GM19193 (cell line): ENCODE data around the gene UBE2J2.
A peak's percentile ranks its signal among the peaks of the same experiment; 100 is the strongest.

ENCODE experiments used
- POLR2A ChIP-seq: IDR thresholded peaks from 4 replicates; pipeline ENCODE4 v1.6.1; 2011; ENCODE audit not compliant: insufficient read depth, insufficient read length; ENCODE audit errors: extremely low read depth

UBE2J2 gene

DNA sequence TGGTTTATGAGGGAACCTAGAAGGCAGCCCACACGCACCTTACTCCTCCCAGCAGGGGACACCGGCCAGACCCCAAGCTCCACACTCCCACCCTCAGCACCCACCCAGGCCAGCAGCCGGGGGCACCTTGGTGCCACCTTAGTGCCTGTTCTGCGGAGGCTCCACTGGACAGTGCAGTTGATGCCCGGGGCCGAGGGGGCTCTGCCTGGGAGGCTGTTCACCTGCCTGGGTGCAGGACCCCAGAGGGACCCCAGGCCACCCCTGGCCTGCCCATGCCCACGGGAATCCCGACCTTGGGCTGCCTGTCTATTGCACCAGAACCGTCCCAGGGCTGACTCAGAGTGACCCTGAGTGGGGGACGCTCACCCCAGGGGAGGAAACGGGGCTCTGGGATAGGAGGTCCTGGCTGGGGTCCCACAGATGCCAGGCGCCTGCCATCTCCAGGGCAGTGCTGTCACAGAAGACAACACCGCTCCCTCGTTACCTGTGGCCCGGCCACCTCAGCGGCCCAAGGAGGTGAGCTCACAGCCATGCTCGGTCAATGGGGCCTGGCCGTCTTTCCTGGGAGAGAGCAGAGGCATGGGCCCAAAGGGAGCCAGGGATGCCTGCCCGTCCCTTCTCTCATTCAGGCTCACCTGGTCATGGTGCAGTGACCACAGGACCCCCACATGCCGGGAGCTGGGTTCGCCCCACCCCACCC is 7.3 kb upstream of the UBE2J2 start:
- TF ChIP-seq POLR2A = no peak

DNA sequence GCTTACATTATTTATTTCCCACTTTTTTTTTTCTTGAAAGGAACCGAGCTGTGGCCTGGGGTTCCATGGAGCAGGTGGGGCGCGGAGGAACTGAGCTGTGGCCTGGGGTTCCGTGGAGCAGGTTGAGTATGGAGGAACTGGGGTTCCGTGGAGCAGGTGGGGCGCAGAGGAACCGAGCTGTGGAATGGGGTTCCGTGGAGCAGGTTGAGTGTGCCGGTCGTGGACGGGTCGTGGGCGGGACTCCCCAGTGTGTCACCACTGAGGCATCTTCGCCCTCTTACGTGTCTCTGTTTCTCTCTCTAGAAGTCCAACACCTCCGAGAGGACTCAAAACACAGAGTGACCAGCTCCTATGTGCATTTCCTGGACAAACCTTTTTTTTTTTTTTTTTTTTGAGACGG is 5.4 kb upstream of the UBE2J2 start:
- TF ChIP-seq POLR2A = no peak

DNA sequence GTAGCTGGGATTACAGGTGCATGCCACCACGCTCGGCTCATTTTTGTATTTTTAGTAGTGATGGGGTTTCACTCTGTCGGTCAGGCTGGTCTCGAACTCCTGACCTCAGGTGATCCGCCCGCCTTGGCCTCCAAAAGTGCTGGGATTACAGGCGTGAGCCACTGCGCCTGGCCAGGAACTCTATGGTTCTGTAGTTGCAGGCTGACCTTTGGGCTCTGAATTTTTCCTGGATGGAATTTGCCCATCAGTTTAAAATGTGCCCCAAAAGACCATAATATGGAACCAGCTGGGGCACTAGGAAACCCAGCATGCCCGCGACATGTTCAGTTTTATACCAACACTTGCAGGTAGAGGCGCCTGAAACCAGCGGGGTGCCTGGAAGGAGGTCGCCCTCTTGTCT is 5.0 kb upstream of the UBE2J2 start:
- no peak for TF ChIP-seq POLR2A

- TF ChIP-seq POLR2A = no peak
Measured at GRCh38 chr1:1275836-1276235, 2.2 kb upstream of the UBE2J2 start.

DNA sequence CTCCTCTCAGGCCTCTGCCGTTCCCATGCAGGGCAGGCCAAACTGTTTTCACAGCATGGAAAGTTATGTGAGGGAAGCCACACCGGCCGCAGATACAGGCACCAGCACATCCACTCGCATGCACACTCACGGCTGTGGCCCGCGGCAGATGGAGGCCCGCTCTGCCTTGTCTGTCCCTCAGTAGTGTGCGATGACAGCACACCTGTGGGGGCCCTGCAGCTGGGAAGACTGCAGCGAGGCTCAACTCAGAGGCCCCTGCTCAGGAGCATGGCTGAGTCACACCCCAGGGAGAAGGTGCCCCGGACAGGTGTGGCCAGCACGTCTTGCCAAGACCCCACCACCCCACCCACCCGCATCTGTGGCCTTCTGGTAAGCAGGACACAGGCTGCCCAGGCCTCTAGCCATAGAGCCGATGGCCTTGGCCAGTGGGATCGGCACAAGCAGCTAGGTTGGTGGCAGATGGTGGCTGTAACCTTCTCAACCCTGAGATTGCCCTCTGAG is 1.3 kb upstream of the UBE2J2 start:
- no peak for TF ChIP-seq POLR2A

DNA sequence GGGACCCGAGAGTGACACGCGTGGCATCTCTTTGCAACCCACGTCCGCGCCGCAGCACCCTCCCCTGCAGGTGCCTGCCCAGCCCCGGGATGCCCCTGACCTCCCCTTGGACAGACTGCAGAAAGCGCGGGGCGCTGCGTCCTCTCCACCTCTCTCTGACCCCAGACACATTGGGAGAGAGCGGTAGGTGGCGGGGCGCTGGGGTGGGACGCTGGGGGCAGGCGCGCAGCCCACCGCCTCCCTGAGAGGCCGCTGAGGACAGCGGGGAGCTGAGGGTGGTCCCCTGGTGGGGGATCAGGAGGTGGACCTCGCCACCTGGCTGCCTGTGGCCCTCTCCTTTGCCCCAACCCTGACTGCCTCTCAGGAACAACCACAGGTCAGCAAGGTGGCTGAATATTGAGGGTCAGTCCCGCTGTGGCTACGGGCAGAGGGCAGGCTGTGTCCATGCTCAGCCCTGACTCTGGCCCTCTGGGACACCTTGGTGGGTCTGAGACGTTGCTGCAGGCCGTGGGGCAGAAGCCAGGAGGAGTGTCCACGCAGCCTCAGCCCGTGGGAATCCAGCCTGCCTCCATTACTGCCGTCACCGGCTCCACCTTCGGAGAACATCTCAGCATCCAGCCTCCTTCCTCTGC is 761 bp upstream of the UBE2J2 start:
- TF ChIP-seq POLR2A = no peak

DNA sequence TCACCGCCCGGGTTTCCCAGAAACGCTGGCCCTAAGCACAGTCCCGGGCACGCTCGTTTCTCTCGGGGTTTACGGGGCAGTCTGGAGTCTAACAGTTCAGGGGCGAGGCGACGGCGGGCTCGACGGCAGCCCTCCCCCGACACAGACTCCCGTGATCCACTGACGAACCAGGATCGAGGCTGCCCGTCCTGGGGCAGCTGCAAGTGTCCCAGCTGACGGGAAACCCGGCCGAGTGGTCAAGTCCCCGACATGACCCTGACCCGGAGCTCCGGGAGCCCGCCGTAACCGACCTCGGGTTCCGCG is 494 bp downstream of the UBE2J2 start:
- no peak for TF ChIP-seq POLR2A

DNA sequence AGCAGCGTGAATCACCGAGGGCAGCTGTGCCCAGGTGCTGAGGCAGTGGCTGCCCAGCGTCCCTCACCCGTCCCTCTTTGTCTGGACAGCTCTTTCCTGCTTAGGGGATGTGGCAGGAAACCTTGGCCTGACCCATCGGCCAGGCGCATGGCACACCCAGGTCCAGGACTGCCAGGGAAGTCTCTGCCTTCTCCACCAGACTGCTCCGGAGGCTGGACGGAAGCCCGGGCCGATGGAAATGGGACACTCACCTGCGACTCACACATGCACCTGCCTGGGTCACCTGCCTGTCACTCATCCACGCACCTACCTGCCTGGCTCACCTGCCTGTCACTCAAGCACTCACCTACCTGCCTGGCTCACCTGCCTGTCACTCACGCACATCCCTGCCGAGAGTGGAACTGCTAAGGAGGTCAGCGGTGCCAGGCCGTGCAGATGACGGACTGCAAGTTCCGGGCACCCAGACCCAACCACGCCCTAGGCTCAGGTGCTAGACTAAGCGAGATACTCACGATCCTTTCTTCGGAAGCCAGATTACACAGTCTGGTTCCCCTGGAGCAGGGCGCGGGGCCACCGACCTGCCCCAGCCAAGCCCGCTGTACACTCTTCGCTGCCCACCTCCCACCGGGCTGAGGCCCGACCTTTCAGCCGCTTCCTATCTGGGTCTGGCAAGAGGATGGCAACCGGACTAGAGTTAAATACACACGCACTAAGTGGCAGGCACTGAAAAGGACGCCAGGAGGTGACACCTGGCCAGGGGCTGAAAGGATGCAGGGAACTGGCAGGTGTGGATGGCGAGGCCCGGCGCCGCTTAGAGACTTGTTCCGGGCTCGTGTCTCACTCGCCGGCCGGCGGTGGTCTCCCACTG is 1.1 kb downstream of the UBE2J2 start:
- no peak for TF ChIP-seq POLR2A

DNA sequence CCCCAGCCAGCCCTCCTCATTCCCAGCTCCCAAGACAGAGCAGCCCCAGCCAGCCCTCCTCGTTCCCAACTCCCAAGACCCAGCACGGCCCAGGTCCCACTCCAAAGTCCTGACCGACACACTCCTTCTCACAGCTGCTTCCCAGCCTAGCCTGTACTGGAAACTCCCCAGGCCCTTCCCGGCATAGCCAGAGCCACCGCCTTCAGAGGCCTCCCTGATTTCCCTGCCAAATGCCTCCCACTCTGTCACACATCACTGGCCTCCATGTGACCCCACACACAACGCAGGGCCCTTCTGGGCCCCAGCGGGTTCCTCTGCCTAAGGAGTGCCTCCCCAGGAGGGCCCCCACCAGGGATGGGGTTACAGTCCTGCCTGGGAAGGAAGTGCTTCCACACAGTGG is 2.8 kb downstream of the UBE2J2 start:
- no peak for TF ChIP-seq POLR2A

DNA sequence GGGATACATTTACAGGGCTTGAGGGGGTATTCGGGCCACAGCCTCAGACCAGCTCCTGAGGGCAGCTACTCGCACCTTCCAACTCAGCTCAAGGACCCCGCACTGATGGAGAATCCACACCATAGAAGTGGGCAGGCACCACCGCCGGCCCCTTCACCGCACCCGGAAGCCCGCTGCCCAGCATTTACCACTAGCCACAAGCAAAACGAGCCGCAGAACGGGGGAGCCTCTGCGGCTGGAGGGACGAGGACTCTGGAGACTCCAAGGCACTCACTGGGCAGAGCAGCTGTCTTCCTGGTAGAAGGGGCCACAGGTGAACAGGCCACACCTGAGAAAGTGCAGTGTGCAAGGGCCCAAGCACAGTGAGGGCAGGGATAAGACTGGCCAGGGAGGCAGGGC is 5.4 kb downstream of the UBE2J2 start:
- TF ChIP-seq POLR2A = no peak

DNA sequence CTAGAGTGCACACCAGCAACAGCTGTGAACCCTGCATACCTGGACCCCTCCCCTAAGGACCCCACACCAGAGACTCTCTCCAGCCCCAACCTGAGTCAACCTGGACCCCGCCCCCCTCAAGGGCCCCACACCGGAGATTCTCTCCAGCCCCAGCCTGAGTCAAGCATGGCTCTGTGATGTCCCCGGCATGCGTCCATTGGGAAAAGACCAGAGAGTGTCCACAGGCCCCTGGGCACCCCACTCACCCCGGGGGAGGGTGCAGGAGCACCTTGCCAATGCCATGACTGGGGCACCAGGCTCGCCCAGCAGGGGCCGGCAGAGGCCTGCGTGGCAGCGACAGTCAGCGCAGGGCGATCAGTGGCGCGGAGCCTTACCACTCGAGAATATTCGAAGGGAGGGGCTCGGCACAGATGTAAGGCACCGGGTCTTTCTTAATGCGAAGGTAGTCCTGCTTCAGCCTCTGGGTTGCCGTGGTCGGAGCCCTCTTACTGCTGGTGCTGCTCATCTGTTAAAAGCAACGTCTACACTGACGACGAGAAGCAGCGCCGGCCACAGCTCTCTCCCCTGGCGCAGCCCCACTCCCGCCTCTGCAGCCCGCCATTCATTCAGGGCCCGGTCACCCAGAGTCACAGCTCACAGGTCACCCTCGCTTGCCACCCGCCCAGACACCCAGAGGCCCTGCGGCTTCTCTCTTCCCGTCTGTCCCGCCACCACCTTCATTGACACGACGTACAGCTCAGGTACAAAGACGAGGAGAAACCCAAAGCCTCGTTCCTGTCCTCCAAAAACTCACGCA is 6.0 kb downstream of the UBE2J2 start:
- TF ChIP-seq POLR2A = no peak

DNA sequence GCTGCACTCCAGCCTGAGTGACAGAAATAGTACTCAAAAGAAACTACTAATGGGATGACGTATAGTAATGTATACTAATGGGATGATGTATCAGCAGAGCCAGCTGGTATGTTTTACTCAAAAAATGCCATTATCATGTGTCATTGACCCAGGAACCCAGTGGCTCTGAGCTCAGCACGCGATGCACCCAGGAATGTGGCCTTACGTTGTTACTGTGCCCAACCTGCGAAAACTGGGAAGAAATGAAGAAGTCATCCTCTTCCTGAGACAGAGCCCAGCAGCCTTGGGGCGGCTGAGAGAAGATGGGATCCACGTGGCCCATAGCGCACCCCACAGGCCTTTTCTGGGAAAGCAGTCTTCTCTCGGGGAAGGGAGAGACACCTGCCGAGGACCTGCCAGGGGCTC is 8.8 kb downstream of the UBE2J2 start:
- TF ChIP-seq POLR2A = no peak

DNA sequence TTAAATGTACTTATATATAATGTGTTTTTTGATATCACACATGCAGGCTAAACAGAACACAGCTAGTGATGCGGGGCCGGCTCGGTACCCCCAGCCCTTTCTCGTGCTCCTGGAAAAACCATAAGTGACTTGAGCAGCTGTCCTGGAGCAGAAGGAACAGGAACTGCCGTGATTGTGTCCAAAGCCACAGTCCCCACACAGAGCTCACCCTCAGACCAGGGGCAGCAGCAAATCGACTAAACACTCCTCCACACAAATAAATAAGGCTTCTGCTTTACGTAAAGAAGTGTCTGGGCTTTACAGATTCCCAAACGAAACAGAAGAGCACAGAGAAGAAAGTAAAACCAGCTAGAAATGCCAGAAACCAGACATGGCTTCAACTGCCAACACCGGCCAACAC is 9.6 kb downstream of the UBE2J2 start:
- no peak for TF ChIP-seq POLR2A

DNA sequence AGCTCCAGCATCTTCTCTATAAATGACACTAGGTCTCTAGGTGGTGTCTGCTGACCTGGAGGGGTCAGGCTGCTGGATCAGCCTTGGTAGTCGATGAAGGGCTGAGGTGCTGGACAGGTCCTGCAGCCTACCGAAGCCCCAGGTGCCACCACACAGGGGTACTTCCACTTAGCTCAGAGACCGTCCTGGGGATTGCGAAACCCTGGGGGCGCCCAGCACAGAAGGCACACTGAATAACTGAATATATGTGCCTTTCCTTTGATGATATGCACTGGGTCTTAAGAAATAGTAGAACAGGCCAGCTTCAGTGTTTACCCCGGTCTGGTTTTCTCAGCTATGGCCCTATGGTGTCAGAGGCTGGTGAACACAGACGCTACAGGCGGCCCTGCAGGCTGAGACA is 10.9 kb downstream of the UBE2J2 start:
- no peak for TF ChIP-seq POLR2A

DNA sequence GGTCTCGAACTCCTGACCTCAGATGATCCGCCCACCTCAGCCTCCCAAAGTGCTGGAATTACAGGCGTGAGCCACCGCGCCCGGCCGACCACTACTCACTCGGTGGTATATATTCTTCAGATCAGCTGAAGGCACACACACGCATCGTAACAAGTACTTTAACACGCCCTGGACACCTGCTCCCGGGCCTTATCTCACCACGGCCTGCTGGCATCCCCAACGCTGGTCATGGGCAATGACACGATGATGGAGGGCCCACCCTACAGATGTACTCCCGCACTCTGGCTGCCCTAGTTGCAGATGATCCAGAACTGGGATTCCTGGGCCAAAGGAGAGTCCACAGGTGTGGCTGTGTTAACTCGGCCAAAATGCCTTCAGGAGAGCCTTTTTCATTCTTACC is 11.6 kb downstream of the UBE2J2 start:
- no peak for TF ChIP-seq POLR2A

DNA sequence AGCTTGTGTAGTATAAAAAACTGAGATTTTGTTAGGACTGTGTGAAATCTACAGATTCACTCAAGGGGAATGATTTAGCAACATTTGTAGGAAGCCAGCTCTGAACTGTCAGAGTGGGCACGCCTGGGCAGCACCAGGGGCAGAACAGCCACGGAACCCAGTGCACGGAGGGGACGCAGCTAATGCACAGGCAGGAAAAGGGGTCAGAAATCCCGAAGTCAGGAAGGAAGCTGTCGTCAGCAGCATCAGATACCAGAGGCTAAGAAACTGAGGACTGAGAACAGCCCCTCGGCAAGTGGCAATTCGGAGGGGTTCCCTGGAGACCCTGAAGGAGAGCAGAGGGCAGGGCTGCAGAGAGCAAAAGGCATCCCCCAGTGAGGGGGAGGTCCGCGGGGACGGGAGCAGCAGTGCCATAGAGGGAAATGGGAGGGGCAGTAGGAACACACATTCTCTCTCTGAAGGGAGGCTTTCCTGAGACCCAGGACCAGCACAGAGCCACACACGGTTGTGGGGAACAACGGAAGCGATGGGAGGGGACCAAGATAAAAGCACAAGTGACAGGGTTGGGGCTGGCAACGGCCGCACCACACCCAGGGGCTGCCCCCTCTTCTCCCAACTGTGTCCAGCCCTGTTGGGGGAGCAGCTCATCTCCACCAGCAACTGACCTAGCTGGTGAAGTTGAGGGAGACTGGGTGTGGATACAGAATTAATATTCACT is 12.7 kb downstream of the UBE2J2 start:
- peak; percentile 25 for TF ChIP-seq POLR2A
